H1 (cell line): ENCODE data around the gene UGT1A6. TPM values are rescaled to one million over a fixed set of nuclear protein-coding genes. Genes with fewer than 3 reads are reported as not detected.

Source experiments
- CTCF ChIA-PET: fragments of 300-600 bp; sonication (Branson Sonifier 250); formaldehyde crosslinking; loops from one replicate; lab custom pipeline; 2021; ENCODE audit not compliant: partially characterized antibody; lab: Charles Lee
- POLR2A ChIA-PET: fragments of 300-600 bp; sonication (Branson Sonifier 250); formaldehyde crosslinking; loops from one replicate; lab custom pipeline; 2021; ENCODE audit warnings: inconsistent platforms; ENCODE audit not compliant: partially characterized antibody; lab: Charles Lee
- DNase-seq, 2 experiments: peaks; one replicate each; pipeline versions ENCODE4 v3.0.0 to v3.0.0-alpha.2; 2010 to 2022; ENCODE audit warnings: low spot score in 2 of 2, low read depth in 1 of 2, mixed read lengths in 1 of 2
- FAIRE-seq: peaks from 2 replicates; lab custom pipeline; 2011; peaks lifted over from hg19 to GRCh38; lab: Jason Lieb, UNC
- H2AFZ ChIP-seq: 2 replicates; pipeline ENCODE4 v1.8.1; 2012; ENCODE audit warnings: low read length, inconsistent platforms
- H2AK5ac ChIP-seq: 2 replicates; pipeline ENCODE4 v1.6.1; 2013; ENCODE audit warnings: low read depth, low read length
- H2BK120ac ChIP-seq: replicated peaks from 2 replicates; pipeline ENCODE3; 2013; ENCODE audit warnings: low read depth, low read length, inconsistent platforms
- H2BK12ac ChIP-seq: 2 replicates; pipeline ENCODE4 v1.6.1; 2013; ENCODE audit warnings: low read depth, low read length
- H2BK15ac ChIP-seq: 2 replicates; pipeline ENCODE4 v1.6.1; 2013; ENCODE audit warnings: low read length
- H2BK20ac ChIP-seq: 2 replicates; pipeline ENCODE4 v1.6.1; 2013; ENCODE audit warnings: low read length
- H2BK5ac ChIP-seq: 2 replicates; pipeline ENCODE4 v1.6.1; 2013; ENCODE audit warnings: low read depth, low read length
- H3K14ac ChIP-seq: 2 replicates; pipeline ENCODE4 v1.6.1; 2013; ENCODE audit warnings: inconsistent platforms; ENCODE audit not compliant: insufficient read length
- H3K18ac ChIP-seq: 2 replicates; pipeline ENCODE4 v1.6.1; 2013; ENCODE audit warnings: low read length; ENCODE audit errors: extremely low read depth
- H3K23ac ChIP-seq: 2 replicates; pipeline ENCODE4 v1.6.1; 2013; ENCODE audit warnings: inconsistent platforms; ENCODE audit not compliant: insufficient read length
- H3K23me2 ChIP-seq: 2 replicates; pipeline ENCODE4 v1.6.1; 2013; ENCODE audit warnings: low read depth, low read length
- H3K27ac ChIP-seq: 2 replicates; pipeline ENCODE4 v1.6.1; 2011; ENCODE audit warnings: low read depth, low read length, inconsistent platforms
- H3K27me3 ChIP-seq, 4 experiments: replicated peaks in 1 of 4; 1 replicate in 1 of 4; 2 replicates in 3 of 4; pipeline versions ENCODE4 v1.6.1 to v1.8.1; 2011 to 2013; ENCODE audit warnings: low read length in 3 of 4, mild to moderate bottlenecking in 3 of 4, inconsistent platforms in 2 of 4, mixed read lengths in 2 of 4, moderate library complexity in 1 of 4; ENCODE audit not compliant: control insufficient read depth in 3 of 4, insufficient read depth in 3 of 4; ENCODE audit errors: extremely low read depth in 1 of 4
- H3K36me3 ChIP-seq, 4 experiments: 2 replicates each; pipeline versions ENCODE4 v1.6.1 to v1.8.1; 2011 to 2013; ENCODE audit warnings: mild to moderate bottlenecking in 4 of 4, low read length in 3 of 4, moderate library complexity in 2 of 4, control low read depth in 1 of 4, inconsistent platforms in 1 of 4; ENCODE audit not compliant: insufficient read depth in 4 of 4, control insufficient read depth in 2 of 4
- H3K4ac ChIP-seq: replicated peaks from 2 replicates; pipeline ENCODE3; 2013; ENCODE audit warnings: low read length, low read depth, mixed read lengths, inconsistent platforms; ENCODE audit not compliant: insufficient read length
- H3K4me1 ChIP-seq, 4 experiments: replicated peaks in 1 of 4; 1 replicate in 1 of 4; 2 replicates in 3 of 4; pipeline versions ENCODE4 v1.6.1 to v1.8.1; 2011 to 2013; ENCODE audit warnings: low read length in 3 of 4, inconsistent platforms in 2 of 4, mixed read lengths in 1 of 4; ENCODE audit not compliant: insufficient read depth in 4 of 4, control insufficient read depth in 3 of 4
- H3K4me2 ChIP-seq, 2 experiments: 2 replicates each; pipeline versions ENCODE4 v1.6.1 to v1.8.1; 2011 to 2013; ENCODE audit warnings: low read depth in 2 of 2, low read length in 2 of 2, control low read depth in 1 of 2, inconsistent platforms in 1 of 2, mild to moderate bottlenecking in 1 of 2; ENCODE audit not compliant: insufficient read depth in 1 of 2
- H3K4me3 ChIP-seq, 4 experiments: fragments of 200-600, 300-600 bp in 1 of 4; sonication (generic), shearing (Covaris generic), sonication (Bioruptor Twin) in 1 of 4; 2 replicates each; pipeline versions ENCODE4 v1.5.1 to v1.8.1; 2011 to 2016; ENCODE audit warnings: low read length in 4 of 4, low read depth in 3 of 4, control low read depth in 2 of 4, inconsistent platforms in 2 of 4, mild to moderate bottlenecking in 2 of 4, mixed read lengths in 1 of 4, moderate library complexity in 1 of 4; ENCODE audit not compliant: insufficient read depth in 2 of 4; ENCODE audit errors: extremely low read depth in 1 of 4
- H3K56ac ChIP-seq: replicated peaks from 2 replicates; pipeline ENCODE3; 2013; ENCODE audit warnings: low read depth, mild to moderate bottlenecking, mixed read lengths, low read length, inconsistent platforms; ENCODE audit not compliant: insufficient read length
- H3K79me1 ChIP-seq: 2 replicates; pipeline ENCODE4 v1.6.1; 2013; ENCODE audit warnings: low read depth, low read length, control low read depth
- H3K79me2 ChIP-seq, 2 experiments: 2 replicates each; pipeline versions ENCODE4 v1.6.1 to v1.8.1; 2012 to 2013; ENCODE audit warnings: low read length in 2 of 2, mild to moderate bottlenecking in 2 of 2, inconsistent platforms in 1 of 2; ENCODE audit not compliant: insufficient read depth in 2 of 2, control insufficient read depth in 1 of 2
- H3K9ac ChIP-seq, 4 experiments: replicated peaks in 1 of 4; 1 replicate in 1 of 4; 2 replicates in 3 of 4; pipeline versions ENCODE4 v1.6.1 to v1.8.1; 2011 to 2013; ENCODE audit warnings: low read depth in 3 of 4, low read length in 3 of 4, control low read depth in 2 of 4, mild to moderate bottlenecking in 2 of 4, moderate library complexity in 2 of 4, inconsistent platforms in 1 of 4; ENCODE audit errors: extremely low read depth in 1 of 4
- H3K9me3 ChIP-seq, 2 experiments: 2 replicates each; pipeline versions ENCODE4 v1.6.1 to v1.8.1; 2012 to 2013; ENCODE audit warnings: mild to moderate bottlenecking in 2 of 2, moderate library complexity in 2 of 2, control low read depth in 1 of 2, inconsistent platforms in 1 of 2, low read depth in 1 of 2, low read length in 1 of 2, mixed read lengths in 1 of 2; ENCODE audit not compliant: insufficient read depth in 2 of 2
- H4K20me1 ChIP-seq, 2 experiments: replicated peaks in 1 of 2; 2 replicates each; pipeline versions ENCODE3 to v1.8.1; 2011 to 2013; ENCODE audit warnings: inconsistent platforms in 2 of 2, low read length in 2 of 2, mild to moderate bottlenecking in 1 of 2; ENCODE audit not compliant: insufficient read depth in 2 of 2, control insufficient read depth in 1 of 2
- H4K5ac ChIP-seq: 2 replicates; pipeline ENCODE4 v1.6.1; 2013; ENCODE audit warnings: low read length, low read depth, mixed read lengths, inconsistent platforms; ENCODE audit not compliant: insufficient read length
- H4K8ac ChIP-seq: 2 replicates; pipeline ENCODE4 v1.8.0; 2013; ENCODE audit warnings: mild to moderate bottlenecking, moderate library complexity, low read length, inconsistent platforms; ENCODE audit not compliant: insufficient read depth; ENCODE audit errors: extremely low read depth
- H4K91ac ChIP-seq: replicated peaks from 2 replicates; pipeline ENCODE3; 2013; ENCODE audit warnings: low read length, mixed read lengths, inconsistent platforms; ENCODE audit not compliant: insufficient read length
- ASH2L ChIP-seq: fragments of 200-600, 300-600 bp; sonication (generic); IDR thresholded peaks from one replicate; pipeline ENCODE4 v1.7.1; 2017; ENCODE audit warnings: low read length
- CEBPB ChIP-seq: IDR thresholded peaks from 2 replicates; pipeline ENCODE4 v1.6.1; 2012; ENCODE audit warnings: low read depth, low read length
- HDAC2 ChIP-seq, 2 experiments: fragments of 300-600 bp in 1 of 2; sonication (generic) in 1 of 2; IDR thresholded peaks; 2 replicates each; pipeline ENCODE4 v1.6.1; 2011 to 2012; ENCODE audit warnings: low read depth in 2 of 2, low read length in 2 of 2, mild to moderate bottlenecking in 2 of 2, moderate library complexity in 2 of 2, borderline replicate concordance in 1 of 2, inconsistent platforms in 1 of 2
- JUN ChIP-seq: IDR thresholded peaks from 2 replicates; pipeline ENCODE4 v1.6.1; 2011; ENCODE audit warnings: low read depth, mild to moderate bottlenecking, improper control_type of control experiment, low read length
- KDM5A ChIP-seq: fragments of 200-600 bp; IDR thresholded peaks from 2 replicates; pipeline ENCODE4 v1.7.1; 2012; ENCODE audit warnings: mild to moderate bottlenecking, low read length, inconsistent platforms, mixed read lengths
- MAFK ChIP-seq: IDR thresholded peaks from 2 replicates; pipeline ENCODE4 v1.6.1; 2012; ENCODE audit warnings: low read depth, mild to moderate bottlenecking, improper control_type of control experiment, low read length
- POU5F1 ChIP-seq: IDR thresholded peaks from 2 replicates; pipeline ENCODE4 v1.6.1; 2011; ENCODE audit warnings: low read depth, mild to moderate bottlenecking, low read length, moderate library complexity
- SIRT6 ChIP-seq: IDR thresholded peaks from one replicate; pipeline ENCODE4 v1.7.1; 2012; ENCODE audit warnings: low read length, inconsistent platforms
- SIX5 ChIP-seq: IDR thresholded peaks from 2 replicates; pipeline ENCODE4 v1.6.1; 2011; ENCODE audit warnings: mild to moderate bottlenecking, low read depth, low read length
- SP1 ChIP-seq: IDR thresholded peaks from 2 replicates; pipeline ENCODE4 v1.6.1; 2011; ENCODE audit warnings: low read depth, low read length
- ZNF274 ChIP-seq: IDR thresholded peaks from 2 replicates; pipeline ENCODE4 v1.7.0; 2012; ENCODE audit warnings: low read length, borderline replicate concordance; ENCODE audit errors: extremely low read depth
- WGBS, 2 experiments: shearing (Covaris generic) in 1 of 2; methylation state at CpG; one replicate each; pipeline versions ENCODE4 v1.1.6 to v1.1.7; 2013 to 2015; ENCODE audit warnings: low lambda C conversion rate in 2 of 2, mixed read lengths in 2 of 2, inconsistent platforms in 1 of 2, low coverage in 1 of 2, missing lambda C conversion rate in 1 of 2; ENCODE audit not compliant: insufficient replicate concordance in 2 of 2, insufficient coverage in 1 of 2, insufficient read length in 1 of 2; ENCODE audit errors: extremely low coverage in 1 of 2, missing lambda C conversion rate in 1 of 2; 5-methylcytosine and 5-hydroxymethylcytosine counted together
- polyA plus RNA-seq, 7 experiments: library from polyadenylated mRNA; depleted of rRNA in 3 of 7; stranded (reverse) in 5 of 7; unstranded in 2 of 7; fragments of >200 nt in 5 of 7; fragments of 200-250 nt in 2 of 7; gene quantifications; 1 replicate in 5 of 7; 2 replicates in 1 of 7; 4 replicates in 1 of 7; pipeline versions ENCODE4 v1.2.1 to v1.2.3, GENCODE V29; 2011 to 2013; ENCODE audit warnings: missing spikeins in 2 of 7, mixed read lengths in 2 of 7
- total RNA-seq: library from RNA; stranded (reverse); fragmentation: NEBNext Ultra II Directional; extraction: Animal tissue kit (Norgen Biotek cat#: 25700); gene quantifications from 2 replicates; pipeline ENCODE4 v1.2.1, GENCODE V29; 2021

The UGT1A6 gene
- total and polyA plus RNA-seq, 2 of the 8 experiments (the other 6 are each of a cell fraction or from before 2014, with no cell fraction given): not detected

- H3K56ac ChIP-seq: no peak overlapping the region
- H3K79me1 ChIP-seq: no peaks in the 10 kb centered on the region
- H2BK120ac ChIP-seq: no peak overlapping the region
- no peak overlapping the region for H2BK5ac ChIP-seq
- no peak overlapping the region for H2BK12ac ChIP-seq
- H3K4me2 ChIP-seq: no peak overlapping the region
- FAIRE-seq (no peak), DNase-seq (no peak)
- H3K9me3 ChIP-seq: peaks cover 0 to 5% of the 10 kb centered on the region in 2 experiments; a peak in 1 of 4 replicates
- H3K23me2 ChIP-seq: no peaks in the 10 kb centered on the region
- CTCF ChIA-PET: interaction anchor here (0.7 kb wide), 1 partner anchor 35 kb away, joined by 3 read pairs; no protein-coding TSS in a partner anchor
- no peak overlapping the region for H4K5ac ChIP-seq
- no peak overlapping the region for H3K18ac ChIP-seq
- no peak overlapping the region for H2AFZ ChIP-seq
- H3K4me1 ChIP-seq: no peaks in the 10 kb centered on the region
- H3K9ac ChIP-seq: no peak overlapping the region
- POLR2A ChIA-PET: interaction anchor here (1.4 kb wide), 1 partner anchor 62 kb away, joined by 3 read pairs; the partner anchor contains the start of gene HJURP
- no peaks in the 10 kb centered on the region for H3K36me3 ChIP-seq
- no peak overlapping the region for H2BK20ac ChIP-seq
- H4K91ac ChIP-seq: no peak overlapping the region
- no peak for TF ChIP-seq ASH2L
- TF ChIP-seq KDM5A: no peak
- no peak for TF ChIP-seq MAFK
- no peak for TF ChIP-seq SIX5
- no peak for TF ChIP-seq POU5F1
- no peak for TF ChIP-seq SIRT6
- no peak for TF ChIP-seq CEBPB
- TF ChIP-seq JUN: no peak
- no peak for TF ChIP-seq SP1
- no peak for TF ChIP-seq ZNF274
- TF ChIP-seq HDAC2 (IDR thresholded peaks at IDR 0.05; ENCODE audit: borderline replicate concordance in 1 of 2, low read depth in 2 of 2, low read length in 2 of 2): no peak
- H3K4ac ChIP-seq: no peak overlapping the region
- H3K79me2 ChIP-seq: no peaks in the 10 kb centered on the region
- H2AK5ac ChIP-seq: no peak overlapping the region
- no peaks in the 10 kb centered on the region for H4K20me1 ChIP-seq
- no peak overlapping the region for H3K27ac ChIP-seq
- H2BK15ac ChIP-seq: no peak overlapping the region
- no peak overlapping the region for H3K23ac ChIP-seq
- H3K14ac ChIP-seq: no peak overlapping the region
- no peaks in the 10 kb centered on the region for H3K27me3 ChIP-seq
- WGBS, 2 experiments: 86% methylated on average over 7 of the region's 7 CpGs; no CpG with 5 or more reads in 1 of the 2 experiments
- no peak overlapping the region for H4K8ac ChIP-seq
- H3K4me3 ChIP-seq: no peak overlapping the region
These were observed 100.0 kb downstream of the UGT1A6 start for GRCh38 chr2:233792720-233793119.
